ENCODE data around the gene PLEKHO1. TPM values are rescaled to one million over a fixed set of nuclear protein-coding genes. Genes with fewer than 3 reads are reported as not detected.

Gene PLEKHO1
- total RNA-seq, 3 donors from 2014 or later: 10.0 to 228 (median 21.9) TPM

DNA sequence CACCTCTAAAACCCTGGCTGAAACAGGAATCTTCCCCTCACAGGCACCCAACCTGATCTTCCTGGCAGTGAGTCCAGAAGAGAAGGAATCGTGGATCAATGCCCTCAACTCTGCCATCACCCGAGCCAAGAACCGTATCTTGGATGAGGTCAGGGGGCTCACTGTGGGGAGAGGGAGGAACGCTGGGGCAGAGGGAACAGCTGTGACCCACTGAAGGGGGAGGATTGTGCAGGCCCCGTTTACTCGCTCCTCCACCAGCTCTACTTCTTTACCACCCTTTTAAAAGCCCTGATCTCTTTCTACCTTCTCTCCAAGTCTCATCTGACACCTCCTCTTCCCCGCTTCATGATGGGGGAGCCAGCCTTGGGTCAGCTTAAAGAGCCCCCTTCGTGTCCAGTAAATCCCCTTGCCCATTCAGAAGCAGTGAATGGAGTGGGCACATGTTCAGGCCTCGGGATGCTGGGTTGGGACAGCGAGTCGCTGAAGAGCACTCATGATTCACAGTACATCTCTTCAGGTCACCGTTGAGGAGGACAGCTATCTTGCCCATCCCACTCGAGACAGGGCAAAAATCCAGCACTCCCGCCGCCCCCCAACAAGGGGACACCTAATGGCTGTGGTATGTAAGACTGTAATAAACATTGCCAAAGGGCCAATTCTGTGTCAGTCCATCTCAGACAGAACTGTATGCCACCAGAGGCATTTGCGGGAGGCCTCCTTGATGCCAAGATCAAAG lies 7.3 kb downstream of the PLEKHO1 start:
- ATAC-seq: no peak
- no peaks in the 10 kb centered on the region for H3K4me1 ChIP-seq (ENCODE audit: low read depth)
- intact Hi-C loops (cut with DNase I, micrococcal nuclease): no loop called here

DNA sequence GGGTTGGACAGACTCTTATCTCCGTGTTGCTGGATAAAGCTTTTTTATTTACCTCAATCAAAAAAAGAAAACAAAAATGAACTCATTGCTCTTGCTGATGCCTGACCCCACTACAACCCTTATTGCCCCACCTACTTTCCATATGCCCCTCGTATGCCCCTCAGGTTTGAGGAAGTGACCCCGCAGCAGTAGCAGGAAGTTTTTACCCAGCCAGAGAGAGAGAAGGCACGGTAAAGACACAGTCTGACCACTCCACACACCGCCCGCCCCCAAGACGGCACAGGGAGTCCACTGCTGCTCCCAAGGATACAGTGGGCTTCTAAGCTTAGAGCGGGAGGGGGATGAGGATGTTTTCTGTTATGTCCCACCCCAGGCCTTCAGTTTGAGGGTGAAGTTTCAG lies 9.8 kb downstream of the PLEKHO1 start:
- Histone ChIP-seq H3K4me1 (ENCODE audit: low read depth) (no peaks in the 10 kb centered on the region), H3K9me3 (no peaks in the 10 kb centered on the region), H3K36me3 (ENCODE audit: low read depth) (no peaks in the 10 kb centered on the region), H3K4me3 (no peak overlapping the region)
- ATAC-seq: peak; percentile 14
- intact Hi-C loops (cut with DNase I, micrococcal nuclease): no loop called here
- TF ChIP-seq, protein P1, sequence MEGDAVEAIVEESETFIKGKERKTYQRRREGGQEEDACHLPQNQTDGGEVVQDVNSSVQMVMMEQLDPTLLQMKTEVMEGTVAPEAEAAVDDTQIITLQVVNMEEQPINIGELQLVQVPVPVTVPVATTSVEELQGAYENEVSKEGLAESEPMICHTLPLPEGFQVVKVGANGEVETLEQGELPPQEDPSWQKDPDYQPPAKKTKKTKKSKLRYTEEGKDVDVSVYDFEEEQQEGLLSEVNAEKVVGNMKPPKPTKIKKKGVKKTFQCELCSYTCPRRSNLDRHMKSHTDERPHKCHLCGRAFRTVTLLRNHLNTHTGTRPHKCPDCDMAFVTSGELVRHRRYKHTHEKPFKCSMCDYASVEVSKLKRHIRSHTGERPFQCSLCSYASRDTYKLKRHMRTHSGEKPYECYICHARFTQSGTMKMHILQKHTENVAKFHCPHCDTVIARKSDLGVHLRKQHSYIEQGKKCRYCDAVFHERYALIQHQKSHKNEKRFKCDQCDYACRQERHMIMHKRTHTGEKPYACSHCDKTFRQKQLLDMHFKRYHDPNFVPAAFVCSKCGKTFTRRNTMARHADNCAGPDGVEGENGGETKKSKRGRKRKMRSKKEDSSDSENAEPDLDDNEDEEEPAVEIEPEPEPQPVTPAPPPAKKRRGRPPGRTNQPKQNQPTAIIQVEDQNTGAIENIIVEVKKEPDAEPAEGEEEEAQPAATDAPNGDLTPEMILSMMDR (IDR thresholded peaks at IDR 0.05): no peak
- DNase-seq: no peak

More for the DNA sequence above, 7.3 kb downstream of the PLEKHO1 start:
- TF ChIP-seq, protein P1 (IDR thresholded peaks at IDR 0.05): no peak
- Histone ChIP-seq H3K4me3 (no peak overlapping the region), H3K36me3 (ENCODE audit: low read depth) (no peaks in the 10 kb centered on the region), H3K9me3 (no peaks in the 10 kb centered on the region)
- no peak for DNase-seq

DNA sequence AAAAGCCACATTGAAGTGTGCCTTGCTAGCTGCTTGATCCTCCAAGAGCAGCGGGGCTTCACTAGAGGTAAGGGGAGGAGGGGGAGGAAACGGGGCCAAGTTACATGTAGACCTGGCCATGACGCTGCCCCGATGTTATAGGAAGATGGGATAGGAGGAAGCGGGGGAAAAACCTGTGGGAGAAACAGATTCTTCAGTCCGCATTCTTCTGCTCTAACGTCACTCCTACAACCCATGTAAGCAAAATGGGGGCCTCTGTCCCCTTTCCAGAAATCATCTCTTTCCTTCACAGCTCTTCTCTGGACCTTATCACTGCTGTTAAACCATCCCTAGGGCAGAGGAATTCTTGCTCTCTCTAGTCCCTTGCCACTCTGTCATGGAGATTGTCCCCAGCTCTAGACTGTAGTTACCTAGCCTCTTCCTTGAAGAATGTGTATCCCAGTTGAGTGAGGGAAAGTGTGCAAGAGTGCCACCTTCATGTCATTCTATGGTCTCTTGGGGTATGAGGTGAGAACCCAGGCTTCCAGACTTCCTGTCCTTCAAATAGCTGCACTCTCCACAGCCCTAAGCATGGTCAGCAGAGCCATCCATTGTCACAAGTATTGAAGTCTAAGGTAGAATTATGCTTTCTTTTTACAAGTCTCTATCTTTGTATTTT lies 11.4 kb downstream of the PLEKHO1 start:
- Histone ChIP-seq H3K4me3 (no peak overlapping the region), H3K9me3 (no peaks in the 10 kb centered on the region), H3K4me1 (ENCODE audit: low read depth) (no peaks in the 10 kb centered on the region), H3K36me3 (ENCODE audit: low read depth) (no peaks in the 10 kb centered on the region)
- intact Hi-C loops (cut with DNase I, micrococcal nuclease): loop anchor here (10.0 kb wide), 2 partner anchors 86 to 196 kb away; no protein-coding TSS in a partner anchor
- ATAC-seq (no peak), DNase-seq (no peak)
- TF ChIP-seq, protein P1 (IDR thresholded peaks at IDR 0.05): no peak

DNA sequence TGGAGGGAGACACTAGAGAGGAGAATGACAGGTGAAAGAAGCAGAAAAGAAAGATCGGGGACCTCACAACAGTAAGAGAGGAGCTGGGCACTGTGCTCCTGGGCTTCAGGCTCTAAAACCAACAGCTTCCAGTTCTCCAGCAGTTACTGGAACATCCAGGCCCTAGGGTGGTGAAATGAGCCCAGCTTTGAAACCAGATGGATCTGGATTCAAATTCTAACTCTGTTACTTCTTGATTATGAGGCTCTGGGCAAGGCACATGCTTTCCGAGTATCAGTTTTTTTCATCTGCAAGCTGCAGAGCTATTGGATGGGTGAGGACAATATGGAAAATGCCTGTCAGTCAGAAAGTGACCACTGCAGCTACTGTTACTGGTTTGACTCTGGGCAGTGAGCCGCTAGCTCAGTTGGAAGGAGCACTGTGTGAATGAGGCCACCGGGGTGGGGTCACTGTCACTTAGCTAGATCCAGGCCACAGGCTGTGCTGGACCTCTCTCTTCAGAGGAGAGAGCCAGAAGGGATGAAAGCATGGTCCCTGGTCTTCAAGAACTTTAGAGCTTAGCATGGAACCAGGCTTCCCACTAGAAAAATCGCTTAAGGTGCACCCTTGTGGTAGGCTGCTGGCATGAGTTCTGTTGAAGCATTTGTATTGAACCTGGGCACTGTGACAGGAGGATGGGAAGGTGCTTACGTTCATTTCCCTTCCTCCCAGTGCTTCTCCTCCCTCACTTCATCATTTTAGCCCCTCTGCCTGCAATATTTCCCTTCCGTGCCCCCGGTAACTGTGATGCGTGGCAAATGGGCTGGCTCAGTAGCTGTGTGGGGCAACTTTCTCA lies 12.2 kb downstream of the PLEKHO1 start:
- Histone ChIP-seq H3K4me3 (no peak overlapping the region), H3K9me3 (no peaks in the 10 kb centered on the region), H3K36me3 (ENCODE audit: low read depth) (no peaks in the 10 kb centered on the region), H3K4me1 (ENCODE audit: low read depth) (no peaks in the 10 kb centered on the region)
- ATAC-seq: no peak
- TF ChIP-seq, protein P1 (IDR thresholded peaks at IDR 0.05): no peak
- intact Hi-C loops (cut with DNase I, micrococcal nuclease): loop anchor here (10.0 kb wide), 2 partner anchors 87 to 197 kb away; no protein-coding TSS in a partner anchor
- DNase-seq: no peak

DNA sequence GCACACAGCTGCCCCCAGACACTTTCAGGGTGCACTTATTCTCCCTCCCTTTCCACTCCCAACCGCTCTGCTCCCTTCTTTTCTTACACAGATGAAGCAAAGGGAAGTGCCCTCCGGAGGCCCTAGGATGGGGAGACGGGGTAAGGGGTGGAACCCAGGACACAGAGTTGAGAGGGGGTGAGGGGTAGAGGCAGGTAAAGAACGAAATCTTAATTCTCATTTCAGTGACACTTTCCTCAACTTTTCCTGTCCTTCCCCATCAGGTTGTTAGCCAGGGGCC lies 12.8 kb downstream of the PLEKHO1 start:
- TF ChIP-seq, protein P1 (IDR thresholded peaks at IDR 0.05): no peak
- no peaks in the 10 kb centered on the region for H3K9me3 ChIP-seq
- intact Hi-C loops (cut with DNase I, micrococcal nuclease): loop anchor here (10.0 kb wide), 2 partner anchors 88 to 198 kb away; no protein-coding TSS in a partner anchor
- H3K36me3 ChIP-seq (ENCODE audit: low read depth): no peaks in the 10 kb centered on the region
- ATAC-seq: no peak
- DNase-seq: no peak
- H3K4me3 ChIP-seq: no peak overlapping the region
- H3K4me1 ChIP-seq (ENCODE audit: low read depth): no peaks in the 10 kb centered on the region

All from mucosa of descending colon (tissue), 3 donors.